Uterus (tissue), 2 donors: Measurements from ENCODE around the gene RASSF8.

Experiments
- CTCF ChIP-seq, 4 experiments: fragments of 200-600 bp in 2 of 4; fragments of 450-650 bp in 2 of 4; sonication (generic) in 2 of 4; IDR thresholded peaks; one replicate each; pipeline ENCODE4 v1.5.1; 2016 to 2019; ENCODE audit warnings: antibody characterized with exemption in 4 of 4, mild to moderate bottlenecking in 2 of 4, moderate library complexity in 1 of 4
- POLR2A ChIP-seq, 2 donors: fragments of 450-650 bp; IDR thresholded peaks; one replicate each; pipeline ENCODE4 v1.6.1; 2016; ENCODE audit warnings: antibody characterized with exemption in 2 of 2, mild to moderate bottlenecking in 1 of 2, moderate library complexity in 1 of 2

- TF ChIP-seq POLR2A (IDR thresholded peaks at IDR 0.05) (no peak), CTCF (IDR thresholded peaks at IDR 0.05) (no peak)
Measured at GRCh38 chr12:26016516-26016915, 58.0 kb downstream of the RASSF8 start.
